Measurements from ENCODE around the gene RANBP3.

RANBP3 gene

GRCh38 chr19:5895890-5896289 is 82.0 kb downstream of the RANBP3 start:
- no peaks in the 10 kb centered on the region for H3K9me3 ChIP-seq (ENCODE audit: control insufficient read depth in 2 of 2, low read length in 2 of 2)
- H3K9ac ChIP-seq (ENCODE audit: low read depth in 1 of 2, low read length in 2 of 2): no peak overlapping the region
- H3K36me3 ChIP-seq (ENCODE audit: control insufficient read depth in 2 of 2, insufficient read depth in 2 of 2, low read length in 2 of 2): peaks cover 9 to 19% of the 10 kb centered on the region in 2 donors
- peaks cover 10% of the 10 kb centered on the region in 2 donors for H3K27me3 ChIP-seq (ENCODE audit: control insufficient read depth in 2 of 2, insufficient read depth in 2 of 2, low read length in 2 of 2)
- no peaks in the 10 kb centered on the region for H3K4me1 ChIP-seq (ENCODE audit: control insufficient read depth in 2 of 2, insufficient read depth in 2 of 2, low read length in 2 of 2)
- H3K27ac ChIP-seq (ENCODE audit: low read depth in 2 of 2, low read length in 2 of 2): no peak overlapping the region
- no peak overlapping the region for H3K4me3 ChIP-seq (ENCODE audit: low read length in 2 of 2)

GRCh38 chr19:5895409-5895808 is 82.5 kb downstream of the RANBP3 start:
- H3K4me1 ChIP-seq (ENCODE audit: control insufficient read depth in 2 of 2, insufficient read depth in 2 of 2, low read length in 2 of 2): no peaks in the 10 kb centered on the region
- H3K9ac ChIP-seq (ENCODE audit: low read depth in 1 of 2, low read length in 2 of 2): no peak overlapping the region
- H3K27ac ChIP-seq (ENCODE audit: low read depth in 2 of 2, low read length in 2 of 2): no peak overlapping the region

GRCh38 chr19:5894704-5895349 is 83.1 kb downstream of the RANBP3 start:
- no peaks in the 10 kb centered on the region for H3K4me1 ChIP-seq (ENCODE audit: control insufficient read depth in 2 of 2, insufficient read depth in 2 of 2, low read length in 2 of 2)

More at GRCh38 chr19:5895409-5895808, 82.5 kb downstream of the RANBP3 start:
- Histone ChIP-seq H3K27me3 (ENCODE audit: control insufficient read depth in 2 of 2, insufficient read depth in 2 of 2, low read length in 2 of 2) (peaks cover 10% of the 10 kb centered on the region in 2 donors), H3K9me3 (ENCODE audit: control insufficient read depth in 2 of 2, low read length in 2 of 2) (no peaks in the 10 kb centered on the region), H3K4me3 (ENCODE audit: low read length in 2 of 2) (no peak overlapping the region), H3K36me3 (ENCODE audit: control insufficient read depth in 2 of 2, insufficient read depth in 2 of 2, low read length in 2 of 2) (peaks cover 9 to 19% of the 10 kb centered on the region in 2 donors)

GRCh38 chr19:5893907-5894703 is 83.8 kb downstream of the RANBP3 start:
- Histone ChIP-seq H3K9me3 (ENCODE audit: control insufficient read depth in 2 of 2, low read length in 2 of 2) (no peaks in the 10 kb centered on the region), H3K27ac (ENCODE audit: low read depth in 2 of 2, low read length in 2 of 2) (no peak overlapping the region), H3K4me1 (ENCODE audit: control insufficient read depth in 2 of 2, insufficient read depth in 2 of 2, low read length in 2 of 2) (no peaks in the 10 kb centered on the region), H3K36me3 (ENCODE audit: control insufficient read depth in 2 of 2, insufficient read depth in 2 of 2, low read length in 2 of 2) (peaks cover 9 to 15% of the 10 kb centered on the region in 2 donors), H3K9ac (ENCODE audit: low read depth in 1 of 2, low read length in 2 of 2) (no peak overlapping the region), H3K4me3 (ENCODE audit: low read length in 2 of 2) (no peak overlapping the region), H3K27me3 (ENCODE audit: control insufficient read depth in 2 of 2, insufficient read depth in 2 of 2, low read length in 2 of 2) (peaks cover 10% of the 10 kb centered on the region in 2 donors)

More at GRCh38 chr19:5894704-5895349, 83.1 kb downstream of the RANBP3 start:
- H3K9ac ChIP-seq (ENCODE audit: low read depth in 1 of 2, low read length in 2 of 2): no peak overlapping the region
- H3K36me3 ChIP-seq (ENCODE audit: control insufficient read depth in 2 of 2, insufficient read depth in 2 of 2, low read length in 2 of 2): peaks cover 9 to 15% of the 10 kb centered on the region in 2 donors
- no peak overlapping the region for H3K4me3 ChIP-seq (ENCODE audit: low read length in 2 of 2)
- H3K27ac ChIP-seq (ENCODE audit: low read depth in 2 of 2, low read length in 2 of 2): no peak overlapping the region
- H3K9me3 ChIP-seq (ENCODE audit: control insufficient read depth in 2 of 2, low read length in 2 of 2): no peaks in the 10 kb centered on the region
- peaks cover 10% of the 10 kb centered on the region in 2 donors for H3K27me3 ChIP-seq (ENCODE audit: control insufficient read depth in 2 of 2, insufficient read depth in 2 of 2, low read length in 2 of 2)

GRCh38 chr19:5893296-5893903 is 84.5 kb downstream of the RANBP3 start:
- Histone ChIP-seq H3K36me3 (ENCODE audit: control insufficient read depth in 2 of 2, insufficient read depth in 2 of 2, low read length in 2 of 2) (peaks cover 9 to 15% of the 10 kb centered on the region in 2 donors), H3K27me3 (ENCODE audit: control insufficient read depth in 2 of 2, insufficient read depth in 2 of 2, low read length in 2 of 2) (peaks cover 10% of the 10 kb centered on the region in 2 donors), H3K27ac (ENCODE audit: low read depth in 2 of 2, low read length in 2 of 2) (no peak overlapping the region), H3K4me1 (ENCODE audit: control insufficient read depth in 2 of 2, insufficient read depth in 2 of 2, low read length in 2 of 2) (no peaks in the 10 kb centered on the region), H3K9ac (ENCODE audit: low read depth in 1 of 2, low read length in 2 of 2) (no peak overlapping the region), H3K9me3 (ENCODE audit: control insufficient read depth in 2 of 2, low read length in 2 of 2) (no peaks in the 10 kb centered on the region), H3K4me3 (ENCODE audit: low read length in 2 of 2) (no peak overlapping the region)

- H3K4me3 ChIP-seq (ENCODE audit: low read length in 2 of 2): no peak overlapping the region
- no peak overlapping the region for H3K9ac ChIP-seq (ENCODE audit: low read depth in 1 of 2, low read length in 2 of 2)
- H3K4me1 ChIP-seq (ENCODE audit: control insufficient read depth in 2 of 2, insufficient read depth in 2 of 2, low read length in 2 of 2): no peaks in the 10 kb centered on the region
- H3K27ac ChIP-seq (ENCODE audit: low read depth in 2 of 2, low read length in 2 of 2): no peak overlapping the region
- H3K36me3 ChIP-seq (ENCODE audit: control insufficient read depth in 2 of 2, insufficient read depth in 2 of 2, low read length in 2 of 2): peaks cover 9 to 15% of the 10 kb centered on the region in 2 donors
- H3K9me3 ChIP-seq (ENCODE audit: control insufficient read depth in 2 of 2, low read length in 2 of 2): no peaks in the 10 kb centered on the region
- H3K27me3 ChIP-seq (ENCODE audit: control insufficient read depth in 2 of 2, insufficient read depth in 2 of 2, low read length in 2 of 2): peaks cover 10% of the 10 kb centered on the region in 2 donors
Observed at GRCh38 chr19:5892772-5893275, 85.1 kb downstream of the RANBP3 start.

GRCh38 chr19:5891938-5892771 is 85.8 kb downstream of the RANBP3 start:
- Histone ChIP-seq H3K9me3 (ENCODE audit: control insufficient read depth in 2 of 2, low read length in 2 of 2) (no peaks in the 10 kb centered on the region), H3K27me3 (ENCODE audit: control insufficient read depth in 2 of 2, insufficient read depth in 2 of 2, low read length in 2 of 2) (peaks cover 10% of the 10 kb centered on the region in 2 donors), H3K9ac (ENCODE audit: low read depth in 1 of 2, low read length in 2 of 2) (peak overlapping the region in 1 of 2 donors; percentile 3), H3K27ac (ENCODE audit: low read depth in 2 of 2, low read length in 2 of 2) (no peak overlapping the region), H3K4me1 (ENCODE audit: control insufficient read depth in 2 of 2, insufficient read depth in 2 of 2, low read length in 2 of 2) (no peaks in the 10 kb centered on the region), H3K36me3 (ENCODE audit: control insufficient read depth in 2 of 2, insufficient read depth in 2 of 2, low read length in 2 of 2) (peaks cover 9 to 15% of the 10 kb centered on the region in 2 donors), H3K4me3 (ENCODE audit: low read length in 2 of 2) (no peak overlapping the region)

GRCh38 chr19:5891572-5891937 is 86.4 kb downstream of the RANBP3 start:
- H3K4me3 ChIP-seq (ENCODE audit: low read length in 2 of 2): no peak overlapping the region
- H3K27me3 ChIP-seq (ENCODE audit: control insufficient read depth in 2 of 2, insufficient read depth in 2 of 2, low read length in 2 of 2): peaks cover 10% of the 10 kb centered on the region in 2 donors
- H3K27ac ChIP-seq (ENCODE audit: low read depth in 2 of 2, low read length in 2 of 2): no peak overlapping the region
- H3K4me1 ChIP-seq (ENCODE audit: control insufficient read depth in 2 of 2, insufficient read depth in 2 of 2, low read length in 2 of 2): no peaks in the 10 kb centered on the region
- H3K36me3 ChIP-seq (ENCODE audit: control insufficient read depth in 2 of 2, insufficient read depth in 2 of 2, low read length in 2 of 2): peaks cover 6 to 13% of the 10 kb centered on the region in 2 donors
- H3K9me3 ChIP-seq (ENCODE audit: control insufficient read depth in 2 of 2, low read length in 2 of 2): no peaks in the 10 kb centered on the region
- H3K9ac ChIP-seq (ENCODE audit: low read depth in 1 of 2, low read length in 2 of 2): no peak overlapping the region

- H3K27ac ChIP-seq (ENCODE audit: low read depth in 2 of 2, low read length in 2 of 2): no peak overlapping the region
- no peaks in the 10 kb centered on the region for H3K4me1 ChIP-seq (ENCODE audit: control insufficient read depth in 2 of 2, insufficient read depth in 2 of 2, low read length in 2 of 2)
- H3K27me3 ChIP-seq (ENCODE audit: control insufficient read depth in 2 of 2, insufficient read depth in 2 of 2, low read length in 2 of 2): peaks cover 10% of the 10 kb centered on the region in 2 donors
- H3K9me3 ChIP-seq (ENCODE audit: control insufficient read depth in 2 of 2, low read length in 2 of 2): no peaks in the 10 kb centered on the region
- H3K9ac ChIP-seq (ENCODE audit: low read depth in 1 of 2, low read length in 2 of 2): no peak overlapping the region
- no peak overlapping the region for H3K4me3 ChIP-seq (ENCODE audit: low read length in 2 of 2)
- peaks cover 0 to under 1% of the 10 kb centered on the region in 2 donors for H3K36me3 ChIP-seq (ENCODE audit: control insufficient read depth in 2 of 2, insufficient read depth in 2 of 2, low read length in 2 of 2)
Observed at GRCh38 chr19:5890099-5890498, 87.8 kb downstream of the RANBP3 start.
